A549 (cell line): ENCODE data around the gene TMED4. TPM values are rescaled to one million over a fixed set of nuclear protein-coding genes. Genes with fewer than 3 reads are reported as not detected.

Experiments
- ATAC-seq, 2 experiments: fragments of 200-7000 bp in 1 of 2; fragments of >200 bp in 1 of 2; cut with Nextera tagmentation in 1 of 2; cut with Tn5 transposase in 1 of 2; 3 replicates each; pipeline versions ENCODE4 v1.8.0 to v1.9.1; 2018 to 2020; ENCODE audit warnings: mild to moderate bottlenecking in 1 of 2, moderate library complexity in 1 of 2
- CTCF ChIA-PET: fragments of 300-600 bp; sonication (Branson Sonifier 250); formaldehyde crosslinking; extraction: SDS; loops from one replicate; lab custom pipeline; 2021; ENCODE audit warnings: antibody characterized with exemption, inconsistent platforms; lab: Yijun Ruan, JAX
- POLR2A ChIA-PET: fragments of 350-600 bp; formaldehyde crosslinking; extraction: SDS; loops from one replicate; lab custom pipeline; 2021; ENCODE audit warnings: antibody characterized with exemption, inconsistent platforms; lab: Yijun Ruan, JAX
- DNase-seq, 2 experiments: peaks; one replicate each; pipeline versions ENCODE4 v3.0.0 to v3.0.0-alpha.2; 2011 to 2016; ENCODE audit warnings: low read depth in 1 of 2, low spot score in 1 of 2
- FAIRE-seq: peaks from 2 replicates; lab custom pipeline; 2011; peaks lifted over from hg19 to GRCh38; lab: Jason Lieb, UNC
- H3K27ac ChIP-seq, 2 experiments: fragments of >200 bp; sonication (Bioruptor Twin); formaldehyde crosslinking; 3 replicates each; pipeline ENCODE4 v1.5.1; 2016 to 2017
- H3K4me1 ChIP-seq: fragments of >200 bp; sonication (Bioruptor Twin); formaldehyde crosslinking; 3 replicates; pipeline ENCODE4 v1.6.1; 2016
- H3K4me2 ChIP-seq: fragments of >200 bp; sonication (Bioruptor Twin); formaldehyde crosslinking; 3 replicates; pipeline ENCODE4 v1.6.1; 2016
- H3K4me3 ChIP-seq: fragments of >200 bp; sonication (Bioruptor Twin); formaldehyde crosslinking; 3 replicates; pipeline ENCODE4 v1.5.1; 2016
- H3K9me3 ChIP-seq: fragments of >200 bp; sonication (Bioruptor Twin); formaldehyde crosslinking; 3 replicates; pipeline ENCODE4 v1.6.1; 2016
- CBX2 ChIP-seq: fragments of 200-600 bp; sonication (generic); IDR thresholded peaks from 2 replicates; pipeline ENCODE4 v1.6.1; 2016; ENCODE audit warnings: low read depth, mild to moderate bottlenecking, borderline replicate concordance
- CBX8 ChIP-seq: fragments of 200-600 bp; sonication (generic); IDR thresholded peaks from 2 replicates; pipeline ENCODE4 v1.6.1; 2016
- CHD2 ChIP-seq: fragments of 150-350 bp; IDR thresholded peaks from 2 replicates; pipeline ENCODE4 v1.6.1; 2014; ENCODE audit warnings: low read length; ENCODE audit not compliant: partially characterized antibody
- EHMT2 ChIP-seq: fragments of 200-600 bp; sonication (generic); IDR thresholded peaks from 2 replicates; pipeline ENCODE4 v1.6.1; 2016; ENCODE audit warnings: antibody characterized with exemption, low read depth, mild to moderate bottlenecking, moderate library complexity
- ESRRA ChIP-seq: fragments of 150-350 bp; IDR thresholded peaks from 2 replicates; pipeline ENCODE4 v1.6.1; 2014; ENCODE audit warnings: mild to moderate bottlenecking, low read length, borderline replicate concordance
- HDAC2 ChIP-seq: fragments of 200-600 bp; sonication (generic); IDR thresholded peaks from 2 replicates; pipeline ENCODE4 v1.6.1; 2016
- HEYL ChIP-seq: fragments of 250-450 bp; sonication (Bioruptor Pico); IDR thresholded peaks from 2 replicates; pipeline ENCODE4 v1.8.0; 2021; ENCODE audit warnings: mild to moderate bottlenecking, moderate library complexity
- HOXB13 ChIP-seq: fragments of 250-450 bp; sonication (Bioruptor Pico); IDR thresholded peaks from 2 replicates; pipeline ENCODE4 v1.5.0; 2020; ENCODE audit warnings: low read depth, mild to moderate bottlenecking, moderate library complexity
- HOXB5 ChIP-seq: fragments of 250-450 bp; sonication (Bioruptor Pico); IDR thresholded peaks from 2 replicates; pipeline ENCODE4 v1.5.0; 2020; ENCODE audit warnings: mild to moderate bottlenecking, moderate library complexity
- JUN ChIP-seq, 2 experiments: fragments of >200 bp; sonication (Bioruptor Twin); formaldehyde crosslinking; IDR thresholded peaks; 2 replicates in 1 of 2; 3 replicates in 1 of 2; pipeline ENCODE4 v1.6.1; 2016 to 2017
- KDM5A ChIP-seq: fragments of 200-600 bp; sonication (generic); IDR thresholded peaks from 2 replicates; pipeline ENCODE4 v1.6.1; 2016; ENCODE audit warnings: antibody characterized with exemption, mild to moderate bottlenecking
- MYC ChIP-seq: IDR thresholded peaks from 2 replicates; pipeline ENCODE4 v1.6.1; 2012; ENCODE audit warnings: mild to moderate bottlenecking, inconsistent platforms, low read length, improper control_type of control experiment, borderline replicate concordance
- NFE2L2 ChIP-seq: fragments of 150-350 bp; conservative IDR thresholded peaks from 2 replicates; pipeline ENCODE4 v1.6.1; 2014; ENCODE audit warnings: low read length
- POLR2A ChIP-seq: IDR thresholded peaks from 2 replicates; pipeline ENCODE4 v1.6.1; 2012; ENCODE audit warnings: mild to moderate bottlenecking, low read length
- RAD21 ChIP-seq, 2 experiments: fragments of >200 bp in 1 of 2; sonication (Bioruptor Twin) in 1 of 2; formaldehyde crosslinking in 1 of 2; IDR thresholded peaks in 1 of 2; conservative IDR thresholded peaks in 1 of 2; 2 replicates in 1 of 2; 3 replicates in 1 of 2; pipeline ENCODE4 v1.6.1; 2012 to 2018; ENCODE audit warnings: inconsistent platforms in 1 of 2
- RCOR1 ChIP-seq: fragments of 150-350 bp; IDR thresholded peaks from 2 replicates; pipeline ENCODE4 v1.6.1; 2014; ENCODE audit warnings: antibody characterized with exemption, low read length, low read depth
- RFX5 ChIP-seq: fragments of 450-650 bp; IDR thresholded peaks from 2 replicates; pipeline ENCODE4 v1.7.1; 2014; ENCODE audit warnings: antibody characterized with exemption, mild to moderate bottlenecking, moderate library complexity
- RNF2 ChIP-seq: fragments of 200-600 bp; sonication (generic); IDR thresholded peaks from 2 replicates; pipeline ENCODE4 v1.6.1; 2016; ENCODE audit warnings: low read depth, mild to moderate bottlenecking, antibody characterized with exemption, moderate library complexity, borderline replicate concordance
- TP53 ChIP-seq: fragments of 250-450 bp; sonication (Bioruptor Pico); IDR thresholded peaks from 2 replicates; pipeline ENCODE4 v1.5.0; 2021; ENCODE audit warnings: mild to moderate bottlenecking, moderate library complexity
- WGBS: methylation state at CpG from one replicate; pipeline ENCODE4 v1.1.6; 2017; ENCODE audit errors: missing lambda C conversion rate; 5-methylcytosine and 5-hydroxymethylcytosine counted together
- polyA plus RNA-seq, 4 experiments: library from polyadenylated mRNA; depleted of rRNA in 3 of 4; stranded (reverse); fragments of >200 nt; fragmentation: RNase III in 1 of 4; extraction: RNeasy Plus Mini Kit Qiagen cat#74134 plus additional on column Dnase treatment in 1 of 4; gene quantifications; 2 replicates in 3 of 4; 3 replicates in 1 of 4; pipeline ENCODE4 v1.2.3, GENCODE V29; 2011 to 2017
- TF ChIP-seq, protein P1 (sequence below): IDR thresholded peaks from 2 replicates; pipeline ENCODE4 v1.6.1; 2012
- TF ChIP-seq, protein P2 (sequence below): fragments of 150-350 bp; IDR thresholded peaks from 2 replicates; pipeline ENCODE4 v1.6.1; 2014; ENCODE audit warnings: low read depth, mild to moderate bottlenecking, low read length
- TF ChIP-seq, protein P3 (sequence below): fragments of >200 bp; sonication (Bioruptor Twin); formaldehyde crosslinking; IDR thresholded peaks from 3 replicates; pipeline ENCODE4 v1.5.1; 2016
- TF ChIP-seq, protein P4 (sequence below): fragments of >200 bp; sonication (Bioruptor Twin); formaldehyde crosslinking; IDR thresholded peaks from 2 replicates; pipeline ENCODE4 v1.6.1; 2016

The TMED4 gene
- polyA plus RNA-seq, 2 of the 4 experiments (the other 2 are of a cell fraction), result 55.1 to 68.3 TPM

DNA sequence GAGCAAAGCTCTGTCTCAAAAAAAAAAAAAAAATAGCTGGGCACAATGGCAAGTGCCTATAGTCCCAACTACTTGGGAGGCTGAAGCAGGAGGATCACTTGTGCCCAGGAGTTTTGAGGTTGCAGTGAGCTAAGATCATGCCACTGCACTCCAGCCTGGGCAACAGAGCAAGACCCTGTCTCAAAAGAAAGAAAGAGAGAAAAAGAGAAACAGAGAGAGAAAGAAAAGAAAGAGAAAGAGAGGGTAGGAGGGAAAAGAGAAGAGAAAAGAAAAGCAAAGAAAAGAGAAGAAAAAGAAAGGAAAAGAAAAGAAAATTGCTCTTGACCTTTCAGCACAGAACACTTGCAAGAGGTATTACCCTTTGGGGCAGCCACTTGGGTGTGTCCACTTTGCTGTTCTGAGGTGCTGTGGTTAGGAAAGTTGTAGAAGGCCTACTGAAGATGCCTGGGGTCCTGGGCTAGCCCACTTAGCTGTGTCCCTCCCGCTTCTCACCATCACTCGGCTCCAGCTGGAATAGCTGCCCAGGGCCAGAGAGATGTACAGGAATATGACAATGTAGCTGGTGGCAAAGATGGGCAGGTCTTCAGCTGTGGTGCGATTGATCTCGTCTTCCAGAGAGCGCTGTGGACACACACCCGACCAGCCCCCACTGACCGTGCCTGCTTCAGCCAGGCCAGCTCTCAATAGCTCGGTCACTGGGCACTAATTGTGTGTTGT lies 46.5 kb downstream of the TMED4 start:
- no peak overlapping the region for H3K4me3 ChIP-seq
- CTCF ChIA-PET, result interaction anchor here (0.7 to 2.5 kb wide), 9 partner anchors 8 to 294 kb away, joined by 3 to 15 read pairs (median 4); no protein-coding TSS in a partner anchor
- POLR2A ChIA-PET, result no interaction called here
- DNase-seq (no peak), FAIRE-seq (no peak), ATAC-seq (no peak)
- no peak overlapping the region for H3K27ac ChIP-seq
- TF ChIP-seq CBX2 (no peak), HDAC2 (no peak), RFX5 (no peak), ESRRA (no peak), KDM5A (no peak), MYC (no peak), POLR2A (no peak), CBX8 (no peak), RAD21 (conservative IDR thresholded peaks at IDR 0.05 in 1 of 2, IDR thresholded peaks at IDR 0.05 in 1 of 2) (no peak), HEYL (CRISPR knock-in tag) (no peak), HOXB5 (CRISPR knock-in tag) (no peak), RNF2 (no peak), CHD2 (no peak)
- TF ChIP-seq, protein P1, sequence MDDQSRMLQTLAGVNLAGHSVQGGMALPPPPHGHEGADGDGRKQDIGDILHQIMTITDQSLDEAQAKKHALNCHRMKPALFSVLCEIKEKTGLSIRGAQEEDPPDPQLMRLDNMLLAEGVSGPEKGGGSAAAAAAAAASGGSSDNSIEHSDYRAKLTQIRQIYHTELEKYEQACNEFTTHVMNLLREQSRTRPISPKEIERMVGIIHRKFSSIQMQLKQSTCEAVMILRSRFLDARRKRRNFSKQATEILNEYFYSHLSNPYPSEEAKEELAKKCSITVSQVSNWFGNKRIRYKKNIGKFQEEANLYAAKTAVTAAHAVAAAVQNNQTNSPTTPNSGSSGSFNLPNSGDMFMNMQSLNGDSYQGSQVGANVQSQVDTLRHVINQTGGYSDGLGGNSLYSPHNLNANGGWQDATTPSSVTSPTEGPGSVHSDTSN, result no peak
- TF ChIP-seq, protein P2, sequence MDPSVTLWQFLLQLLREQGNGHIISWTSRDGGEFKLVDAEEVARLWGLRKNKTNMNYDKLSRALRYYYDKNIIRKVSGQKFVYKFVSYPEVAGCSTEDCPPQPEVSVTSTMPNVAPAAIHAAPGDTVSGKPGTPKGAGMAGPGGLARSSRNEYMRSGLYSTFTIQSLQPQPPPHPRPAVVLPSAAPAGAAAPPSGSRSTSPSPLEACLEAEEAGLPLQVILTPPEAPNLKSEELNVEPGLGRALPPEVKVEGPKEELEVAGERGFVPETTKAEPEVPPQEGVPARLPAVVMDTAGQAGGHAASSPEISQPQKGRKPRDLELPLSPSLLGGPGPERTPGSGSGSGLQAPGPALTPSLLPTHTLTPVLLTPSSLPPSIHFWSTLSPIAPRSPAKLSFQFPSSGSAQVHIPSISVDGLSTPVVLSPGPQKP, result no peak
- WGBS, result 74% methylated on average over 8 of the region's 8 CpGs
- no peaks in the 10 kb centered on the region for H3K4me1 ChIP-seq
- H3K4me2 ChIP-seq, result no peak overlapping the region
- H3K9me3 ChIP-seq, result no peaks in the 10 kb centered on the region

DNA sequence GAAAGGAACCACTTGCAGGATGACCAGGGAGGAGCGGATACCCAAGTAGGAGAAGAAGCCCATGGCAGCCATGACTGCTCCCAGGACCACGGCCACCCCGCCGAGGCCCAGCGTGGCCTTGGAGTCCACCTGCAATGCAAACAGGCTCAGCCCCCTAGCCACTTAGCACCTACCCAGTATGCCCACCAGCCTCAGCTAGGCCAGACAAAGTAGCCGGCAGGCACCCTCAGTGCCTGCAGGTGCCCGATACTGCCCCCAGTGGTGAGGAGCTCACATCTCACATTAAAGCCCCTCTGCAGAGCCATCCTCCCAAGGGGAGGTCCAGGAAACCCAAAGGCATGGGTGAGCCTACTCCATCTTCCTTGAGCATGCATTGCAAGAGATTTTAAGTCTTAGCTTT lies 47.5 kb downstream of the TMED4 start:
- ATAC-seq, result peak; percentile 72 to 92
- Histone ChIP-seq H3K4me2 (no peak overlapping the region), H3K4me1 (no peaks in the 10 kb centered on the region), H3K9me3 (no peaks in the 10 kb centered on the region), H3K4me3 (no peak overlapping the region), H3K27ac (no peak overlapping the region)
- no peak for FAIRE-seq
- TF ChIP-seq NFE2L2 (no peak), RAD21 (conservative IDR thresholded peaks at IDR 0.05 in 1 of 2, IDR thresholded peaks at IDR 0.05 in 1 of 2) (peak in 1 of 2 experiments; percentile 16; a peak in 1 of 5 replicates)
- TF ChIP-seq, protein P3, sequence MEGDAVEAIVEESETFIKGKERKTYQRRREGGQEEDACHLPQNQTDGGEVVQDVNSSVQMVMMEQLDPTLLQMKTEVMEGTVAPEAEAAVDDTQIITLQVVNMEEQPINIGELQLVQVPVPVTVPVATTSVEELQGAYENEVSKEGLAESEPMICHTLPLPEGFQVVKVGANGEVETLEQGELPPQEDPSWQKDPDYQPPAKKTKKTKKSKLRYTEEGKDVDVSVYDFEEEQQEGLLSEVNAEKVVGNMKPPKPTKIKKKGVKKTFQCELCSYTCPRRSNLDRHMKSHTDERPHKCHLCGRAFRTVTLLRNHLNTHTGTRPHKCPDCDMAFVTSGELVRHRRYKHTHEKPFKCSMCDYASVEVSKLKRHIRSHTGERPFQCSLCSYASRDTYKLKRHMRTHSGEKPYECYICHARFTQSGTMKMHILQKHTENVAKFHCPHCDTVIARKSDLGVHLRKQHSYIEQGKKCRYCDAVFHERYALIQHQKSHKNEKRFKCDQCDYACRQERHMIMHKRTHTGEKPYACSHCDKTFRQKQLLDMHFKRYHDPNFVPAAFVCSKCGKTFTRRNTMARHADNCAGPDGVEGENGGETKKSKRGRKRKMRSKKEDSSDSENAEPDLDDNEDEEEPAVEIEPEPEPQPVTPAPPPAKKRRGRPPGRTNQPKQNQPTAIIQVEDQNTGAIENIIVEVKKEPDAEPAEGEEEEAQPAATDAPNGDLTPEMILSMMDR, result peak; percentile 30; the same call in 2 of the 3 replicates
- peak; percentile 56 to 91 for DNase-seq
- ChIA-PET POLR2A (interaction anchor here (1.0 kb wide), 1 partner anchor 44 kb away, joined by 3 read pairs; no protein-coding TSS in a partner anchor), CTCF (interaction anchor here (0.8 to 2.5 kb wide), 9 partner anchors 10 to 293 kb away, joined by 3 to 15 read pairs (median 4); no protein-coding TSS in a partner anchor)
- WGBS, result 67% methylated on average over 7 of the region's 7 CpGs

DNA sequence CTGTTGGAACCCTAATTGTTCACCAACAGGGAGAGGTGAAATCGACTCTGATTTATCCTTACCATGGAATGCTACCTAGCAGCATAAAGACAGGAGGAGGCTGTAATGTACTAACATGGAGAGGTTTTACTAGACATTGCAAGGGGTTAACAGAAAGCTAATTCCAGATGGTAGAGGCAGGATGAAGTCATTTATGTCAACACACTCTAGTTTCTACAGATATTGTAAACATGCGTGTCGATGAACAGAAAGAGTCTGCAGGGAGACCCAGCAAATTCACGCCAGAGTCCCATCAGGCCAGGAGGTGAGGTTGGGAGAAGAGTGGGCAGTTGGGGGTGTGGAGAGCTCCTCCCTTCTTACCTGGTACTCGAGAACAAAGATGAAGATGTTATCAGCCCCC lies 47.9 kb downstream of the TMED4 start:
- no peak for DNase-seq
- Histone ChIP-seq H3K4me2 (no peak overlapping the region), H3K4me3 (no peak overlapping the region), H3K27ac (no peak overlapping the region), H3K4me1 (no peaks in the 10 kb centered on the region), H3K9me3 (no peaks in the 10 kb centered on the region)
- no peak for ATAC-seq
- ChIA-PET POLR2A (interaction anchor here (1.0 kb wide), 1 partner anchor 43 kb away, joined by 3 read pairs; no protein-coding TSS in a partner anchor), CTCF (interaction anchor here (0.8 to 2.5 kb wide), 7 partner anchors 10 to 37 kb away, joined by 3 to 15 read pairs (median 5); no protein-coding TSS in a partner anchor)
- no peak for FAIRE-seq
- 53% methylated on average over 5 of the region's 5 CpGs for WGBS
- TF ChIP-seq HOXB13 (CRISPR knock-in tag) (no peak), HEYL (CRISPR knock-in tag) (no peak), HOXB5 (CRISPR knock-in tag) (no peak), HDAC2 (no peak), RCOR1 (no peak), EHMT2 (no peak), RAD21 (conservative IDR thresholded peaks at IDR 0.05 in 1 of 2, IDR thresholded peaks at IDR 0.05 in 1 of 2) (no peak), JUN (IDR thresholded peaks at IDR 0.05) (no peak), RNF2 (no peak), CHD2 (no peak), TP53 (no peak)
- TF ChIP-seq, protein P2, result no peak
- TF ChIP-seq, protein P4, sequence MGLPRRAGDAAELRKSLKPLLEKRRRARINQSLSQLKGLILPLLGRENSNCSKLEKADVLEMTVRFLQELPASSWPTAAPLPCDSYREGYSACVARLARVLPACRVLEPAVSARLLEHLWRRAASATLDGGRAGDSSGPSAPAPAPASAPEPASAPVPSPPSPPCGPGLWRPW, result no peak
